Astrocyte of the cerebellum (primary cell): Measurements from ENCODE around the gene NR1I3.
"Not testable (repeated sequence)": the region's sequence is repeated elsewhere in the genome, so short reads cannot be mapped to it uniquely, and the experiment has no call there.

Source experiments
- DNase-seq: peaks from one replicate; pipeline ENCODE4 v3.0.0-alpha.2; 2011; ENCODE audit warnings: low read depth
- H3K4me3 ChIP-seq: 2 replicates; pipeline ENCODE4 v1.5.1; 2011; ENCODE audit warnings: mild to moderate bottlenecking, low read depth, low read length, moderate library complexity
- in situ Hi-C: cut with HindIII; loops from 2 replicates; pipeline ENCODE4 v1.10.0; 2017; ENCODE audit warnings: low sequenced_read_pairs
- TF ChIP-seq, protein P1 (sequence below): IDR thresholded peaks from 2 replicates; pipeline ENCODE4 v1.5.1; 2012; ENCODE audit warnings: low read length, low read depth, moderate library complexity, mild to moderate bottlenecking; ENCODE audit errors: missing control alignments

The NR1I3 gene

DNA sequence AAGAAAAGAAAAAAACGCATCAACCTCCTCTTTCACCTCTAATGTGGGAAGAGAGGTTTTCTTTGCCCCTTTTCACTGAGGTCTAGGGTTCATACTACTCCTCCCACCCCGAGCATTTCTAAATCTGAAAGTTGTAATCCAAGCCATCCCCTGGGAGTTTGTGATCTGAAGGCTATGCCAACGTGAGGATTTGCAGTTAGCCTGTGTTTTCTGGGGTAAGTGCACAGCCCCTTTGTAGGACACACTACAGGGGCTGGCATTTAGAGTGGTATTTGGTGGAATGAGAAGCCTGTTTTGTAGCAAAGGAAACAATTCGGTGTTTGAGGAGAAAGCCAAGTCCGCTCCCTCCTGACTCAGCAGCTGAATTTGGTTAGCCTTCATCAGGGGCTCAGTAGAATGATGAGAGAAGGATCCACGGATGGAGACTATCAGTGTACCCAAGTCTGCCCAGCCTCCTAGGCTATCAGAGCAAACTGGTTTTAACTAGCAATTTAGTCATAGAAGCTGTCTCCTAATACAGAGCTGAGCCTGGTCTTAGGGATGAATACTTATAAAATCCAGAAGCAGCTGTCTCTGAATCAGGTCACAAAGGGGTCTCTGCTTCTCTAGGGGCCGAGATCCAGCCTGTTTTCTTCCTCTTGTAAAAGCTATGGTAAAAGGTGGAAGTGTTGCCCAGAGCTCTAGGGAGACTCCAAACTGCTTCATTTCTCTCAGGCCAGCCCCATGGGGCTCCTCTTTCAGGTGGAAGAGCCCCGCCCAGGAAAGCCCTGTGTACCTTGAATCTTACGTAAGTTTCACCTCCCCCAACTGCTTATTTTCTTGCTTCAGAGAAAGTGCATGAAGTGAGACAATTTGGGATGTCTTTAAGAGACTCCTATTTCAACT is 22.6 kb upstream of the NR1I3 start:
- in situ Hi-C loops, result no loop called here
- DNase-seq, result no peak
- no peak overlapping the region for H3K4me3 ChIP-seq
- TF ChIP-seq, protein P1, sequence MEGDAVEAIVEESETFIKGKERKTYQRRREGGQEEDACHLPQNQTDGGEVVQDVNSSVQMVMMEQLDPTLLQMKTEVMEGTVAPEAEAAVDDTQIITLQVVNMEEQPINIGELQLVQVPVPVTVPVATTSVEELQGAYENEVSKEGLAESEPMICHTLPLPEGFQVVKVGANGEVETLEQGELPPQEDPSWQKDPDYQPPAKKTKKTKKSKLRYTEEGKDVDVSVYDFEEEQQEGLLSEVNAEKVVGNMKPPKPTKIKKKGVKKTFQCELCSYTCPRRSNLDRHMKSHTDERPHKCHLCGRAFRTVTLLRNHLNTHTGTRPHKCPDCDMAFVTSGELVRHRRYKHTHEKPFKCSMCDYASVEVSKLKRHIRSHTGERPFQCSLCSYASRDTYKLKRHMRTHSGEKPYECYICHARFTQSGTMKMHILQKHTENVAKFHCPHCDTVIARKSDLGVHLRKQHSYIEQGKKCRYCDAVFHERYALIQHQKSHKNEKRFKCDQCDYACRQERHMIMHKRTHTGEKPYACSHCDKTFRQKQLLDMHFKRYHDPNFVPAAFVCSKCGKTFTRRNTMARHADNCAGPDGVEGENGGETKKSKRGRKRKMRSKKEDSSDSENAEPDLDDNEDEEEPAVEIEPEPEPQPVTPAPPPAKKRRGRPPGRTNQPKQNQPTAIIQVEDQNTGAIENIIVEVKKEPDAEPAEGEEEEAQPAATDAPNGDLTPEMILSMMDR, result no peak

DNA sequence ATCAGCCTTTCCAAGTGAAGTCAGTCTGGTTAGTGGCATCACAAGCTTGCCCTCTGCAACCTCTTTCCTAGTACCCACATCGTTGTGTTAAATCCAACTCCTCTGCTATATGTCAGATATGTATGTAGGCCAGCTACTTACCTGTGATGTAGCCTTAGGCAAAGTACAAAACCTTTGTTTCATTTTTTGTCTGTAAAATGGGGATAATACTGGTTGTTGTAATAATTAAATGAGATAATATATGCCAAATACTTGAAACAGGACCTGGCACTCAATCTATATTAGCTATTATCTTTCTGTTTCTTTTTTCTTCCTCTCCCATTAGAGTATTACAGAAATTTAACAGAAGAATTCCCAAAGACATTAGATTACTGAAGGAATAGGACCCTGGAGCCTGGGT is 21.8 kb upstream of the NR1I3 start:
- DNase-seq, result no peak
- in situ Hi-C loops, result no loop called here
- TF ChIP-seq, protein P1, result no peak
- no peak overlapping the region for H3K4me3 ChIP-seq

DNA sequence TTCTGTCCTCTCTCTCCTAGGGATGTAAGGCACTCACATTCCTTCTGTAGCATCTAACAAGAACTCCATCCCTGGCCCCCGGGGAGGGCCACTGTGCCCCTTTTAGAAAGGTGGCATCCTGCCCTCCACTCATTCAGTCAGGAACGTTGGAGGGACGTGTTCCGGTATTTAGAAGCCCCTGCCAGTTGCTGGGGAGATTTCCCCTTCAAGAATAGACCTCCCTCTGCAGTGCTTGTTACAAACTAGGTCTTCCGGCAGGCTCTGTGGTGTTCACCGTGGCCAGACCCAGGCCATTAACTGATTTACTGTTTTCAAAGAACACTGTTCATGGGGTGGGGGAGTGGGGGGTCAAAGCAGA is 21.3 kb upstream of the NR1I3 start:
- in situ Hi-C loops, result no loop called here
- no peak overlapping the region for H3K4me3 ChIP-seq
- DNase-seq, result no peak
- TF ChIP-seq, protein P1, result no peak

DNA sequence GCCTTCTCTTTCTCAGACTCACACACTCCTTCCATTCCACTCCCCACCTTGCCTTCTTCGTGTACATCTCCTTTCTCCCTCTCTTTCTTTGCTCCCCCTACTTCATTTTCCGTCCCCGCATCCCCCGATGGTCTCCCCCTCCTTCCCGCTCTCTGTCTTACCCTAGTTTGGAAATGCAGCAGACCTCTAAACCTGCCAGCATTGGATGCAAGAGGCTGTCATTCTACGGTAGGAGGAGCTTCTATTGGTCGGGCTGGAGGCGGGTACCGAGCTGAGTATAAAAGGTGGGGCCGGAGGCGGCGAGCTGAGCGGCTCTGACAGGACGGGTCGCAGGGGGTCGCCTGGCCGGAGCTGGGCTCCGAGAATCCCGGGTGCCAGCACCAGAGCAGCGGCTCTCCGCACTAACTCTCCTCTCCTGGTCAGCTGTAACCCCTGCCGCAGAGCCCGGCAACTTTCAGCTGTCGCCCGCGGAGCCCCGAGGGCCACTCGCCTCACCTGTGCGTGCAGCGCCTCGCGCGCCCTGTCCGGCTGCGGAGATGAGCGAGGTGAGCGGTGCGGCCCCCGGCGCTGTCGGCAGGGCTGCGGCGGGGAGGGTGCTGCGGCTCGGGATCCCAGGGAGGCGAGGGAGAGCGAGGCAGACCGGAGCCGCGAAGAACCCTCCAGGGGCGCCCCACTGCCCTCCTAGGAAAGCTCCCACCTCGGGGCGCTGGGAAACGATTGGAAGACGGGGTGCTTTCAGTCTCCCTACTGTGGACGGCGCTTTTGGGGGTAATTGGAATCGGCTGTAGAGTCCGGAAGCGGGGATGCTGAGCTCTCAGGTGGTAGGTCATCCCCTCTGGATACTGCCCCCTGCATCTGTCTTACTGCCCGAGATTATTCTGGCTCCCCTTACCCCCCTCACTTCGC is 20.7 kb upstream of the NR1I3 start, which contains the start of gene PCP4L1:
Gene PCP4L1, plus strand, starts transcription at position 307 of the 906 bp plus-strand sequence. Its CDS starts 230 bp downstream, at position 537.
- TF ChIP-seq, protein P1, result no peak
- H3K4me3 ChIP-seq, result peak within 1 kb of the TSS; percentile 37
- in situ Hi-C loops, result no loop called here
- DNase-seq, result peak; percentile 13

DNA sequence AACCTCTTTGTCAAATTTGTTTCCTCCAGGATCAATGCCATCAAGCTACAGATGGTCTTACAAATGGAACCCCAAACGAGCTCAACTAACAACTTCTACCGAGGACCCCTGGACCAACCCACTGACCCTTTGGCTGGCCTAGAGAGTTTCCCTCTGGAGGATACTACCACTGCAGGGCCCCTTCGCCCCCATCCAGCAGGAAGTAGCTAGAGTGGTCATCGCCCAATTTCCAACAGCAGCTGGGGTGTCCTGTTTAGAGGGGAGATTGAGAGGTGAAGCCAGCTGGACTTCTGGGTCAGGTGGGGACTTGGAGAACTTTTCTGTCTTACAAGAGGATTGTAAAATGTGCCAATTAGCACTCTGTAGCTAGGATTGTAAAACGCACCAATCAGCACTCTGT is 19.1 kb upstream of the NR1I3 start:
- H3K4me3 ChIP-seq, DNase-seq, in situ Hi-C loops: not testable (repeated sequence)

DNA sequence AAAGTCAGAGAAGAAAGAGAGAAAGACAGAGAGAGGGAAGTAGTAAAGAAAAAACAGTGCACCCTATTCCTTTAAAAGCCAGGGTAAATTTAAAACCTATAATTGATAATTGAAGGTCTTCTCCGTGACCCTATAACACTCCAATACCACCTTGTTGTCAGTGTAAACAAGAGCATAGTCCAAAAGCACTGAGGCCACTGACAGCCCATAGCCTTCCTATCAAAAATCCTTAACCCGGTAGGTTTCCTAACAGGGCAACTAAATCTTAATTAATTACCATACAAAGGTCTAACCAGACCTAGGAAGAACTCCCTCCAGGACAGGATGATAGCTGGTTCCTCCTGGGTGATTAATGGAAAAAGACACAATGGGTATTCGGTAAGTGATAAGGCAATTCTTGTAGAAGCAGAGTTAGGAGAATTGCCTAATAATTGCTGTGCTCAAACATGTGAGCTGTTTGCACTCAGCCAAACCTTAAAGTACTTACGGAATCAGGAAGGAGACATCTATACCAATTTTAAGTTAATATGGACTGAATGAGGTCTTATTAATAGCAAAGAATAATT is 18.0 kb upstream of the NR1I3 start:
- in situ Hi-C loops, result not testable (repeated sequence)

DNA sequence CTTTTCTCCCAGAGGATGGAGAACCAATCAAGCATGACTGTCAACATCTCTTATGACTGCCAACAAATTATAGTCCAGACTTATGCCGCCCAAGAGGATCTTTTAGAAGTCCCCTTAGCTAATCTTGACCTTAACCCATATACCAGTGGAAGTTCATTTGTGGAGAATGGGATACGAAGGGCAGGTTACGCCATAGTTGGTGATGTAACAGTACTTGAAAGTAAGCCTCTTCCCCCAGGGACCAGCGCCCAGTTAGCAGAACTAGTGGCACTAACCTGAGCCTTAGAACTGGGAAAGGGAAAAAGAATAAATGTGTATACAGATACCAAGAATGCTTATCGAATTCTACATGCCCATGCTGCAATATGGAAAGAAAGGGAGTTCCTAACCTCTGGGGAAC is 17.3 kb upstream of the NR1I3 start:
- H3K4me3 ChIP-seq, in situ Hi-C loops, DNase-seq: not testable (repeated sequence)

More for the DNA sequence above, 18.0 kb upstream of the NR1I3 start:
- not testable (repeated sequence) for H3K4me3 ChIP-seq, DNase-seq

DNA sequence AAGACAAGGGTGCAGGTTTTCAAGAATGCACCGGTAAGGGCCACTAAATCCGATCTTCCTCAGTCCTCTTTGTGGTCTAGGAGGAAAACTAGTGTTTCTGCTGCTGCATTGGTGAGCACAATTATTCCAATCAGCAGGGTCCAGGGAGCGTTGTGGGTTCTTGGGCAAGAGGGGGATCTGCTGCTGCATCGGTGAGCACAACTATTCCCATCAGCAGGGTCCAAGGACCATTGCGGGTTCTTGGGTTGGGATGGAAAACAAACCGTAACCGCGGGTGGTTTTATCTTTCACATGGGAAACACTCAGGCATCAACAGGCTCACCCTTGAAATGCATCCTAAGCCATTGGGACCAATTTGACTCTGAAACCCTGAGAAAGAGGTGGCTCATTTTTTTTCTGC is 13.6 kb upstream of the NR1I3 start:
- H3K4me3 ChIP-seq, result no peak overlapping the region
- TF ChIP-seq, protein P1, result no peak
- in situ Hi-C loops, result no loop called here
- DNase-seq, result no peak
